Activated CD4-positive, alpha-beta T cell treated with anti-CD3 and anti-CD28 coated beads, Interleukin-2, Interleukin-4, amounts not matched to agents 100 ng/mL and 50 ng/mL, durations not matched to agents 16 hours and 8 hours (primary cell): ENCODE data around the gene CHST8.

ENCODE experiments used
- DNase-seq: peaks from one replicate; pipeline ENCODE4 v3.0.0-alpha.2; 2020; ENCODE audit warnings: low spot score

The CHST8 gene

GRCh38 chr19:33618884-33619283 is 2.9 kb upstream of the CHST8 start:
- DNase-seq, result no peak

GRCh38 chr19:33620611-33621010 is 1.1 kb upstream of the CHST8 start:
- DNase-seq, result no peak

- DNase-seq, result no peak
These were observed 528 bp upstream of the CHST8 start for GRCh38 chr19:33621065-33621785.

GRCh38 chr19:33622505-33622808 is 704 bp downstream of the CHST8 start:
- DNase-seq, result no peak

GRCh38 chr19:33622809-33623511 is 1.2 kb downstream of the CHST8 start:
- DNase-seq, result no peak

- DNase-seq, result no peak
These were observed 2.8 kb downstream of the CHST8 start for GRCh38 chr19:33624586-33624985.

GRCh38 chr19:33627526-33627925 is 5.8 kb downstream of the CHST8 start:
- DNase-seq, result no peak

- no peak for DNase-seq
These were observed 6.4 kb downstream of the CHST8 start for GRCh38 chr19:33627962-33628839.

- DNase-seq, result no peak
These were observed 7.4 kb downstream of the CHST8 start for GRCh38 chr19:33628921-33629825.

GRCh38 chr19:33629826-33630375 is 8.1 kb downstream of the CHST8 start:
- no peak for DNase-seq

- DNase-seq, result no peak
These were observed 9.3 kb downstream of the CHST8 start for GRCh38 chr19:33630880-33631608.

- no peak for DNase-seq
These were observed 9.8 kb downstream of the CHST8 start for GRCh38 chr19:33631609-33631973.

- no peak for DNase-seq
These were observed 12.8 kb downstream of the CHST8 start for GRCh38 chr19:33634361-33635091.

GRCh38 chr19:33638167-33639034 is 16.6 kb downstream of the CHST8 start:
- no peak for DNase-seq

GRCh38 chr19:33639035-33639681 is 17.4 kb downstream of the CHST8 start:
- DNase-seq, result no peak

GRCh38 chr19:33640773-33641172 is 19.0 kb downstream of the CHST8 start:
- no peak for DNase-seq

GRCh38 chr19:33641261-33641660 is 19.5 kb downstream of the CHST8 start:
- no peak for DNase-seq

- no peak for DNase-seq
These were observed 20.3 kb downstream of the CHST8 start for GRCh38 chr19:33641956-33642498.
